GM12878 (cell line): ENCODE measurements around the gene SDK2. TPM values are rescaled to one million over a fixed set of nuclear protein-coding genes. Genes with fewer than 3 reads are reported as not detected.

Experiments used
- ASH2L ChIP-seq: fragments of 300-600, 200-600 bp; sonication (generic); IDR thresholded peaks from 2 replicates; pipeline ENCODE4 v1.6.1; 2017; ENCODE audit warnings: low read depth, mild to moderate bottlenecking, borderline replicate concordance
- BACH1 ChIP-seq: fragments of 450-650 bp; IDR thresholded peaks from 2 replicates; pipeline ENCODE4 v1.6.1; 2017; ENCODE audit warnings: mild to moderate bottlenecking, borderline replicate concordance
- DPF2 ChIP-seq: fragments of 450-650 bp; IDR thresholded peaks from 2 replicates; pipeline ENCODE4 v1.6.1; 2017; ENCODE audit warnings: mild to moderate bottlenecking
- EP300 ChIP-seq, 2 experiments: fragments of 150-350 bp in 1 of 2; IDR thresholded peaks; 2 replicates each; pipeline ENCODE4 v1.6.1; 2011 to 2012; ENCODE audit warnings: low read depth in 2 of 2, low read length in 2 of 2, borderline replicate concordance in 1 of 2, improper control_type of control experiment in 1 of 2, inconsistent platforms in 1 of 2; ENCODE audit not compliant: control insufficient read depth in 1 of 2
- ESRRA ChIP-seq: IDR thresholded peaks from 2 replicates; pipeline ENCODE4 v1.6.1; 2012; ENCODE audit warnings: mild to moderate bottlenecking, low read length, improper control_type of control experiment
- KLF5 ChIP-seq: fragments of 450-650 bp; IDR thresholded peaks from 2 replicates; pipeline ENCODE4 v1.6.1; 2014; ENCODE audit warnings: mild to moderate bottlenecking; ENCODE audit not compliant: partially characterized antibody
- MYB ChIP-seq: fragments of 150-350 bp; IDR thresholded peaks from 2 replicates; pipeline ENCODE4 v1.6.1; 2014; ENCODE audit warnings: mild to moderate bottlenecking, low read depth, low read length, borderline replicate concordance
- NR2C2 ChIP-seq: IDR thresholded peaks from 2 replicates; pipeline ENCODE4 v1.6.1; 2011; ENCODE audit warnings: borderline replicate concordance, low read depth; ENCODE audit not compliant: control insufficient read depth, insufficient read length
- POLR2AphosphoS5 ChIP-seq: IDR thresholded peaks from 2 replicates; pipeline ENCODE4 v1.6.1; 2011; ENCODE audit warnings: mild to moderate bottlenecking, low read length, inconsistent platforms
- POU2F2 ChIP-seq: IDR thresholded peaks from 3 replicates; pipeline ENCODE4 v1.6.1; 2011; ENCODE audit warnings: low read depth, mild to moderate bottlenecking, low read length, borderline replicate concordance
- SMAD5 ChIP-seq: IDR thresholded peaks from 2 replicates; pipeline ENCODE4 v1.6.1; 2016; ENCODE audit warnings: antibody characterized with exemption, low read depth
- SMC3 ChIP-seq: IDR thresholded peaks from 2 replicates; pipeline ENCODE4 v1.6.1; 2011; ENCODE audit warnings: low read length, improper control_type of control experiment, borderline replicate concordance
- SPI1 ChIP-seq: IDR thresholded peaks from 2 replicates; pipeline ENCODE4 v1.6.1; 2011; ENCODE audit warnings: low read depth, mild to moderate bottlenecking, low read length, moderate library complexity, borderline replicate concordance; ENCODE audit not compliant: insufficient read depth
- ZZZ3 ChIP-seq: IDR thresholded peaks from 2 replicates; pipeline ENCODE4 v1.6.1; 2011; ENCODE audit warnings: low read depth; ENCODE audit not compliant: control insufficient read depth, insufficient read length
- polyA plus RNA-seq, 11 experiments: library from polyadenylated mRNA; depleted of rRNA in 4 of 11; unstranded in 6 of 11; stranded (reverse) in 5 of 11; fragments of >200 nt; fragmentation: Nextera tagmentation in 4 of 11; fragmentation: Illumina TruSeq in 1 of 11; extraction: Ambion mirVana in 4 of 11; extraction: Trizol in 1 of 11; gene quantifications; 1 replicate in 1 of 11; 2 replicates in 10 of 11; pipeline versions ENCODE4 v1.2.1 to v1.2.3, GENCODE V29; 2011 to 2016; ENCODE audit warnings: inconsistent platforms in 2 of 11, missing spikeins in 2 of 11, low read depth in 1 of 11
- total RNA-seq, 4 experiments: library from RNA; depleted of rRNA in 3 of 4; stranded (reverse); fragments of >200 nt in 3 of 4; fragmentation: Illumina TruSeq in 1 of 4; extraction: Trizol in 1 of 4; gene quantifications; 2 replicates each; pipeline versions ENCODE4 v1.2.1 to v1.2.3, GENCODE V29; 2013 to 2021
- TF ChIP-seq, protein P1 (sequence below): fragments of 450-650 bp; IDR thresholded peaks from 2 replicates; pipeline ENCODE4 v1.6.1; 2018; ENCODE audit warnings: borderline replicate concordance, mild to moderate bottlenecking; ENCODE audit not compliant: partially characterized antibody
- TF ChIP-seq, protein P2 (sequence below): IDR thresholded peaks from 2 replicates; pipeline ENCODE4 v1.6.1; 2011; ENCODE audit warnings: borderline replicate concordance, low read depth, mild to moderate bottlenecking, moderate library complexity, low read length; ENCODE audit not compliant: insufficient read depth, poor library complexity, severe bottlenecking
- TF ChIP-seq, protein P3 (sequence below): IDR thresholded peaks from 2 replicates; pipeline ENCODE4 v1.6.1; 2012; ENCODE audit warnings: low read length, inconsistent platforms
- TF ChIP-seq, protein P4 (sequence below): IDR thresholded peaks from 2 replicates; pipeline ENCODE4 v1.6.1; 2012; ENCODE audit warnings: low read depth, low read length, improper control_type of control experiment
- TF ChIP-seq, protein P5 (sequence below), 3 experiments: IDR thresholded peaks in 2 of 3; conservative IDR thresholded peaks in 1 of 3; 2 replicates each; pipeline ENCODE4 v1.5.1; 2011; ENCODE audit warnings: low read depth in 3 of 3, low read length in 3 of 3, mild to moderate bottlenecking in 3 of 3, control low read depth in 2 of 3, moderate library complexity in 2 of 3, inconsistent platforms in 1 of 3, mixed read lengths in 1 of 3; ENCODE audit not compliant: control insufficient read depth in 2 of 3, insufficient read depth in 1 of 3; ENCODE audit errors: extremely low read depth in 1 of 3

Gene SDK2
- total and polyA plus RNA-seq, 10 of the 15 experiments (the other 5 are each of a cell fraction or from before 2014, with no cell fraction given), result 0.03 to 0.08 (median 0.03) TPM; not detected in 7

DNA sequence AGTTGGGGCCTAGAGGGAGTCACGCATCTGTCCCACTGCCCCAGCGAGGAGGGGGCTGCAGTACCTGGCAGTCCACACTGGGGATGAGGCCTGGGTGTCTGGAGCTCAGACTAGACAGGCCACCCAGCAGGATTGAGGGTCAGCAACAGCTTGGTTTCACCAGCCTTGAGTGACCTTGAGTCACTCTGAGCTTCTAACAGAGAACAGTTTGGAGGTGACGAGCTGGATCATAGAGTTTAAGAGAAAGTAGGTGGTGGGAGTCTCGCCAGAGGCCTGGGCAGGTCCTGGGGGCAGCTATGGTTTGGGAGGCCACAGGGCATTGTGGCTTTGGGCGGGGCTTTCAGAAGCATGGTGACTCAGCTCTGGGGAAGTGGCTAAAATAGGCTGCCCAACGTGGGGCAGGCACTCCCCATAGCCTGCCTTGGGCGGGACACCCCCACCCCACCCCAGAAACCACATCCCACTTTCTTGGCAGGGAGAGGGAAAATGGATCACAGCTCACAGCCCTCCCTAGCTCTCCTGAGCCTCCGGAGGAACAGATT lies 352.9 kb downstream of the SDK2 start (continued):
- TF ChIP-seq EP300 (IDR thresholded peaks at IDR 0.05; ENCODE audit: borderline replicate concordance in 1 of 2, control insufficient read depth in 1 of 2, low read depth in 2 of 2, low read length in 2 of 2), result peak in 1 of 2 experiments; percentile 45; a peak in 2 of 4 replicates
- peak; percentile 70; the same call in 1 of the 2 replicates for TF ChIP-seq DPF2
- TF ChIP-seq, protein P1, sequence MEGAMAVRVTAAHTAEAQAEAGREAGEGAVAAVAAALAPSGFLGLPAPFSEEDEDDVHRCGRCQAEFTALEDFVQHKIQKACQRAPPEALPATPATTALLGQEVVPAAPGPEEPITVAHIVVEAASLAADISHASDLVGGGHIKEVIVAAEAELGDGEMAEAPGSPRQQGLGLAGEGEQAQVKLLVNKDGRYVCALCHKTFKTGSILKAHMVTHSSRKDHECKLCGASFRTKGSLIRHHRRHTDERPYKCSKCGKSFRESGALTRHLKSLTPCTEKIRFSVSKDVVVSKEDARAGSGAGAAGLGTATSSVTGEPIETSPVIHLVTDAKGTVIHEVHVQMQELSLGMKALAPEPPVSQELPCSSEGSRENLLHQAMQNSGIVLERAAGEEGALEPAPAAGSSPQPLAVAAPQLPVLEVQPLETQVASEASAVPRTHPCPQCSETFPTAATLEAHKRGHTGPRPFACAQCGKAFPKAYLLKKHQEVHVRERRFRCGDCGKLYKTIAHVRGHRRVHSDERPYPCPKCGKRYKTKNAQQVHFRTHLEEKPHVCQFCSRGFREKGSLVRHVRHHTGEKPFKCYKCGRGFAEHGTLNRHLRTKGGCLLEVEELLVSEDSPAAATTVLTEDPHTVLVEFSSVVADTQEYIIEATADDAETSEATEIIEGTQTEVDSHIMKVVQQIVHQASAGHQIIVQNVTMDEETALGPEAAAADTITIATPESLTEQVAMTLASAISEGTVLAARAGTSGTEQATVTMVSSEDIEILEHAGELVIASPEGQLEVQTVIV, result no peak
- TF ChIP-seq, protein P2, sequence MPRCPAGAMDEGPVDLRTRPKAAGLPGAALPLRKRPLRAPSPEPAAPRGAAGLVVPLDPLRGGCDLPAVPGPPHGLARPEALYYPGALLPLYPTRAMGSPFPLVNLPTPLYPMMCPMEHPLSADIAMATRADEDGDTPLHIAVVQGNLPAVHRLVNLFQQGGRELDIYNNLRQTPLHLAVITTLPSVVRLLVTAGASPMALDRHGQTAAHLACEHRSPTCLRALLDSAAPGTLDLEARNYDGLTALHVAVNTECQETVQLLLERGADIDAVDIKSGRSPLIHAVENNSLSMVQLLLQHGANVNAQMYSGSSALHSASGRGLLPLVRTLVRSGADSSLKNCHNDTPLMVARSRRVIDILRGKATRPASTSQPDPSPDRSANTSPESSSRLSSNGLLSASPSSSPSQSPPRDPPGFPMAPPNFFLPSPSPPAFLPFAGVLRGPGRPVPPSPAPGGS, result no peak
- no peak; the same call in 2 of the 3 replicates for TF ChIP-seq POU2F2
- no peak for TF ChIP-seq NR2C2
- no peak for TF ChIP-seq SMC3
- TF ChIP-seq, protein P3, sequence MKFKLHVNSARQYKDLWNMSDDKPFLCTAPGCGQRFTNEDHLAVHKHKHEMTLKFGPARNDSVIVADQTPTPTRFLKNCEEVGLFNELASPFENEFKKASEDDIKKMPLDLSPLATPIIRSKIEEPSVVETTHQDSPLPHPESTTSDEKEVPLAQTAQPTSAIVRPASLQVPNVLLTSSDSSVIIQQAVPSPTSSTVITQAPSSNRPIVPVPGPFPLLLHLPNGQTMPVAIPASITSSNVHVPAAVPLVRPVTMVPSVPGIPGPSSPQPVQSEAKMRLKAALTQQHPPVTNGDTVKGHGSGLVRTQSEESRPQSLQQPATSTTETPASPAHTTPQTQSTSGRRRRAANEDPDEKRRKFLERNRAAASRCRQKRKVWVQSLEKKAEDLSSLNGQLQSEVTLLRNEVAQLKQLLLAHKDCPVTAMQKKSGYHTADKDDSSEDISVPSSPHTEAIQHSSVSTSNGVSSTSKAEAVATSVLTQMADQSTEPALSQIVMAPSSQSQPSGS, result no peak
- TF ChIP-seq, protein P4, sequence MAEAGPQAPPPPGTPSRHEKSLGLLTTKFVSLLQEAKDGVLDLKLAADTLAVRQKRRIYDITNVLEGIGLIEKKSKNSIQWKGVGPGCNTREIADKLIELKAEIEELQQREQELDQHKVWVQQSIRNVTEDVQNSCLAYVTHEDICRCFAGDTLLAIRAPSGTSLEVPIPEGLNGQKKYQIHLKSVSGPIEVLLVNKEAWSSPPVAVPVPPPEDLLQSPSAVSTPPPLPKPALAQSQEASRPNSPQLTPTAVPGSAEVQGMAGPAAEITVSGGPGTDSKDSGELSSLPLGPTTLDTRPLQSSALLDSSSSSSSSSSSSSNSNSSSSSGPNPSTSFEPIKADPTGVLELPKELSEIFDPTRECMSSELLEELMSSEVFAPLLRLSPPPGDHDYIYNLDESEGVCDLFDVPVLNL, result no peak
- no peak for TF ChIP-seq SMAD5
- TF ChIP-seq SPI1, result peak; percentile 65
- TF ChIP-seq, protein P5, sequence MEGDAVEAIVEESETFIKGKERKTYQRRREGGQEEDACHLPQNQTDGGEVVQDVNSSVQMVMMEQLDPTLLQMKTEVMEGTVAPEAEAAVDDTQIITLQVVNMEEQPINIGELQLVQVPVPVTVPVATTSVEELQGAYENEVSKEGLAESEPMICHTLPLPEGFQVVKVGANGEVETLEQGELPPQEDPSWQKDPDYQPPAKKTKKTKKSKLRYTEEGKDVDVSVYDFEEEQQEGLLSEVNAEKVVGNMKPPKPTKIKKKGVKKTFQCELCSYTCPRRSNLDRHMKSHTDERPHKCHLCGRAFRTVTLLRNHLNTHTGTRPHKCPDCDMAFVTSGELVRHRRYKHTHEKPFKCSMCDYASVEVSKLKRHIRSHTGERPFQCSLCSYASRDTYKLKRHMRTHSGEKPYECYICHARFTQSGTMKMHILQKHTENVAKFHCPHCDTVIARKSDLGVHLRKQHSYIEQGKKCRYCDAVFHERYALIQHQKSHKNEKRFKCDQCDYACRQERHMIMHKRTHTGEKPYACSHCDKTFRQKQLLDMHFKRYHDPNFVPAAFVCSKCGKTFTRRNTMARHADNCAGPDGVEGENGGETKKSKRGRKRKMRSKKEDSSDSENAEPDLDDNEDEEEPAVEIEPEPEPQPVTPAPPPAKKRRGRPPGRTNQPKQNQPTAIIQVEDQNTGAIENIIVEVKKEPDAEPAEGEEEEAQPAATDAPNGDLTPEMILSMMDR (IDR thresholded peaks at IDR 0.05 in 2 of 3, conservative IDR thresholded peaks at IDR 0.05 in 1 of 3; ENCODE audit: control insufficient read depth in 2 of 3, extremely low read depth in 1 of 3, insufficient read depth in 1 of 3, low read depth in 3 of 3, low read length in 3 of 3), result no peak
- TF ChIP-seq ESRRA, result no peak
- TF ChIP-seq ZZZ3, result no peak
- TF ChIP-seq MYB, result no peak
- TF ChIP-seq POLR2AphosphoS5, result no peak
- no peak for TF ChIP-seq ASH2L
- no peak for TF ChIP-seq KLF5
- TF ChIP-seq BACH1, result no peak
